CD4-positive, alpha-beta memory T cell (primary cell): ENCODE results near the gene ASTN2. TPM values are rescaled to one million over a fixed set of nuclear protein-coding genes. Genes with fewer than 3 reads are reported as not detected.

Source experiments
- CTCF ChIA-PET: fragments of 350-600 bp; sonication (Branson Sonifier 250); formaldehyde crosslinking; loops from one replicate; lab custom pipeline; 2021; ENCODE audit warnings: inconsistent platforms; ENCODE audit not compliant: partially characterized antibody; lab: Charles Lee
- POLR2A ChIA-PET: fragments of 350-600 bp; sonication (Branson Sonifier 250); formaldehyde crosslinking; loops from one replicate; lab custom pipeline; 2021; ENCODE audit not compliant: partially characterized antibody; lab: Charles Lee
- DNase-seq, 5 donors: peaks; one replicate each; pipeline versions ENCODE4 v3.0.0 to v3.0.0-alpha.2; 2020 to 2022; ENCODE audit warnings: mixed read lengths in 1 of 5
- H3K27ac ChIP-seq: one replicate; pipeline ENCODE4 v1.7.0; 2013; ENCODE audit warnings: low read depth, low read length
- H3K27me3 ChIP-seq: 2 replicates; pipeline ENCODE4 v1.7.0; 2013; ENCODE audit warnings: mild to moderate bottlenecking, low read length, moderate library complexity; ENCODE audit not compliant: insufficient read depth
- H3K36me3 ChIP-seq: 2 replicates; pipeline ENCODE4 v1.7.0; 2013; ENCODE audit warnings: mild to moderate bottlenecking, low read length, moderate library complexity; ENCODE audit not compliant: insufficient read depth
- H3K4me1 ChIP-seq: 2 replicates; pipeline ENCODE4 v1.7.0; 2013; ENCODE audit warnings: mild to moderate bottlenecking, low read length, moderate library complexity; ENCODE audit not compliant: insufficient read depth
- H3K4me3 ChIP-seq, 2 donors: one replicate each; pipeline ENCODE4 v1.7.0; 2013; ENCODE audit warnings: low read length in 2 of 2, mild to moderate bottlenecking in 1 of 2
- H3K9me3 ChIP-seq, 2 donors: one replicate each; pipeline ENCODE4 v1.7.0; 2013; ENCODE audit warnings: low read length in 2 of 2, control low read depth in 1 of 2; ENCODE audit not compliant: control insufficient read depth in 1 of 2
- H3K27ac Mint-ChIP-seq, 7 donors: one replicate each; pipeline ENCODE4 v1.8.0; 2020 to 2021; ENCODE audit warnings: mixed read lengths in 7 of 7, mild to moderate bottlenecking in 6 of 7, inconsistent platforms in 3 of 7, moderate library complexity in 3 of 7
- H3K27me3 Mint-ChIP-seq, 2 donors: one replicate each; pipeline ENCODE4 v1.8.0; 2020 to 2021; ENCODE audit warnings: mixed read lengths in 2 of 2
- H3K36me3 Mint-ChIP-seq, 2 donors: one replicate each; pipeline ENCODE4 v1.8.0; 2020 to 2021; ENCODE audit warnings: mixed read lengths in 2 of 2, inconsistent platforms in 1 of 2, mild to moderate bottlenecking in 1 of 2
- H3K4me1 Mint-ChIP-seq, 4 donors: one replicate each; pipeline ENCODE4 v1.8.0; 2020 to 2021; ENCODE audit warnings: mixed read lengths in 4 of 4, mild to moderate bottlenecking in 1 of 4
- H3K4me3 Mint-ChIP-seq, 8 donors: one replicate each; pipeline ENCODE4 v1.8.0; 2020 to 2021; ENCODE audit warnings: mixed read lengths in 8 of 8, mild to moderate bottlenecking in 7 of 8, moderate library complexity in 6 of 8, inconsistent platforms in 3 of 8
- H3K9me3 Mint-ChIP-seq, 8 donors: one replicate each; pipeline ENCODE4 v1.8.0; 2020 to 2021; ENCODE audit warnings: mixed read lengths in 8 of 8, mild to moderate bottlenecking in 5 of 8, inconsistent platforms in 3 of 8, moderate library complexity in 1 of 8
- intact Hi-C: fragments of 100-400 bp; cut with micrococcal nuclease; formaldehyde crosslinking; loops from one replicate; pipeline ENCODE4 v1.15.1; 2023
- polyA plus RNA-seq, 2 donors: library from polyadenylated mRNA; unstranded; fragments of 300-500 nt; fragmentation: Illumina TruSeq; gene quantifications; one replicate each; pipeline ENCODE4 v1.2.3, GENCODE V29; 2021
- total RNA-seq, 2 experiments: library from RNA; stranded (reverse); gene quantifications; one replicate each; pipeline ENCODE4 v1.2.3, GENCODE V29; 2021

ASTN2 gene
- total and polyA plus RNA-seq, 4 experiments from 2014 or later = 2.7 to 5.9 (median 4.8) TPM

- ChIA-PET POLR2A (no interaction called here), CTCF (no interaction called here)
- Mint-ChIP-seq H3K4me1 (peaks cover 0 to under 1% (median 0%) of the 10 kb centered on the region in 4 donors), H3K27me3 (no peaks in the 10 kb centered on the region), H3K36me3 (peaks cover 49 to 56% of the 10 kb centered on the region in 2 donors), H3K9me3 (peaks cover 3 to 27% (median 14%) of the 10 kb centered on the region in 8 donors), H3K4me3 (no peak overlapping the region), H3K27ac (no peak overlapping the region)
- Histone ChIP-seq H3K4me1 (no peaks in the 10 kb centered on the region), H3K9me3 (no peaks in the 10 kb centered on the region), H3K27ac (no peak overlapping the region), H3K36me3 (peaks cover 4% of the 10 kb centered on the region), H3K27me3 (no peaks in the 10 kb centered on the region), H3K4me3 (no peak overlapping the region)
- intact Hi-C loops = no loop called here
- no peak for DNase-seq
Measured at GRCh38 chr9:116616304-116616914, 798.4 kb downstream of the ASTN2 start.

GRCh38 chr9:116608064-116608463, 806.8 kb downstream of the ASTN2 start:
- Histone ChIP-seq H3K27me3 (no peaks in the 10 kb centered on the region), H3K9me3 (no peaks in the 10 kb centered on the region), H3K4me3 (no peak overlapping the region), H3K4me1 (no peaks in the 10 kb centered on the region), H3K36me3 (no peaks in the 10 kb centered on the region), H3K27ac (no peak overlapping the region)
- intact Hi-C loops = no loop called here
- peaks cover 0 to 12% (median 5%) of the 10 kb centered on the region in 8 donors for H3K9me3 Mint-ChIP-seq
- no peak overlapping the region for H3K27ac Mint-ChIP-seq
- H3K27me3 Mint-ChIP-seq = no peaks in the 10 kb centered on the region
- no peak overlapping the region for H3K4me3 Mint-ChIP-seq
- no peak for DNase-seq
- no peaks in the 10 kb centered on the region for H3K4me1 Mint-ChIP-seq
- peaks cover 19 to 27% of the 10 kb centered on the region in 2 donors for H3K36me3 Mint-ChIP-seq
- POLR2A ChIA-PET = no interaction called here
- CTCF ChIA-PET = no interaction called here

GRCh38 chr9:116605904-116606341, 808.9 kb downstream of the ASTN2 start:
- Histone ChIP-seq H3K36me3 (no peaks in the 10 kb centered on the region), H3K9me3 (no peaks in the 10 kb centered on the region), H3K4me1 (no peaks in the 10 kb centered on the region), H3K27me3 (no peaks in the 10 kb centered on the region), H3K4me3 (no peak overlapping the region), H3K27ac (no peak overlapping the region)
- Mint-ChIP-seq H3K4me1 (no peaks in the 10 kb centered on the region), H3K4me3 (no peak overlapping the region), H3K27ac (no peak overlapping the region), H3K9me3 (peaks cover 0 to 3% (median under 1%) of the 10 kb centered on the region in 8 donors), H3K36me3 (peaks cover 0 to 15% of the 10 kb centered on the region in 2 donors), H3K27me3 (no peaks in the 10 kb centered on the region)
- DNase-seq = no peak
- ChIA-PET CTCF (no interaction called here), POLR2A (no interaction called here)
- intact Hi-C loops = no loop called here

- no peak overlapping the region for H3K4me3 Mint-ChIP-seq
- H3K27me3 Mint-ChIP-seq = no peaks in the 10 kb centered on the region
- intact Hi-C loops = no loop called here
- H3K36me3 ChIP-seq = no peaks in the 10 kb centered on the region
- H3K27ac Mint-ChIP-seq = no peak overlapping the region
- H3K27me3 ChIP-seq = no peaks in the 10 kb centered on the region
- H3K36me3 Mint-ChIP-seq = peaks cover 0 to 15% of the 10 kb centered on the region in 2 donors
- POLR2A ChIA-PET = no interaction called here
- peaks cover 0 to 3% (median under 1%) of the 10 kb centered on the region in 8 donors for H3K9me3 Mint-ChIP-seq
- no peak overlapping the region for H3K4me3 ChIP-seq
- H3K4me1 Mint-ChIP-seq = no peaks in the 10 kb centered on the region
- CTCF ChIA-PET = no interaction called here
- H3K9me3 ChIP-seq = no peaks in the 10 kb centered on the region
- H3K27ac ChIP-seq = no peak overlapping the region
- no peaks in the 10 kb centered on the region for H3K4me1 ChIP-seq
- DNase-seq = no peak
Measured at GRCh38 chr9:116605060-116605459, 809.8 kb downstream of the ASTN2 start.

- POLR2A ChIA-PET = no interaction called here
- DNase-seq = no peak
- Histone ChIP-seq H3K4me1 (no peaks in the 10 kb centered on the region), H3K36me3 (no peaks in the 10 kb centered on the region), H3K4me3 (no peak overlapping the region), H3K27me3 (no peaks in the 10 kb centered on the region), H3K27ac (no peak overlapping the region), H3K9me3 (no peaks in the 10 kb centered on the region)
- H3K27ac Mint-ChIP-seq = no peak overlapping the region
- H3K4me3 Mint-ChIP-seq = no peak overlapping the region
- H3K9me3 Mint-ChIP-seq = peaks cover 0 to 3% (median 0%) of the 10 kb centered on the region in 8 donors
- intact Hi-C loops = no loop called here
- H3K36me3 Mint-ChIP-seq = peaks cover 0 to 15% of the 10 kb centered on the region in 2 donors
- H3K27me3 Mint-ChIP-seq = no peaks in the 10 kb centered on the region
- CTCF ChIA-PET = no interaction called here
- no peaks in the 10 kb centered on the region for H3K4me1 Mint-ChIP-seq
Measured at GRCh38 chr9:116604251-116604650, 810.6 kb downstream of the ASTN2 start.

- DNase-seq = no peak
- H3K4me3 ChIP-seq = no peak overlapping the region
- no peaks in the 10 kb centered on the region for H3K27me3 ChIP-seq
- Mint-ChIP-seq H3K36me3 (peaks cover 0 to 2% of the 10 kb centered on the region in 2 donors), H3K27me3 (no peaks in the 10 kb centered on the region), H3K9me3 (no peaks in the 10 kb centered on the region), H3K27ac (no peak overlapping the region), H3K4me1 (no peaks in the 10 kb centered on the region), H3K4me3 (no peak overlapping the region)
- H3K4me1 ChIP-seq = no peaks in the 10 kb centered on the region
- no peaks in the 10 kb centered on the region for H3K9me3 ChIP-seq
- H3K27ac ChIP-seq = no peak overlapping the region
- intact Hi-C loops = loop anchor here (10.0 kb wide), 1 partner anchor 265 kb away; no protein-coding TSS in a partner anchor
- ChIA-PET CTCF (no interaction called here), POLR2A (no interaction called here)
- no peaks in the 10 kb centered on the region for H3K36me3 ChIP-seq
Measured at GRCh38 chr9:116599342-116599884, 815.4 kb downstream of the ASTN2 start.

GRCh38 chr9:116596646-116597045, 818.2 kb downstream of the ASTN2 start:
- Mint-ChIP-seq H3K4me1 (no peaks in the 10 kb centered on the region), H3K9me3 (peaks cover 0 to 2% (median 0%) of the 10 kb centered on the region in 8 donors), H3K27me3 (no peaks in the 10 kb centered on the region), H3K4me3 (no peak overlapping the region), H3K36me3 (peaks cover 8 to 18% of the 10 kb centered on the region in 2 donors), H3K27ac (no peak overlapping the region)
- DNase-seq = no peak
- H3K27me3 ChIP-seq = no peaks in the 10 kb centered on the region
- ChIA-PET CTCF (no interaction called here), POLR2A (no interaction called here)
- H3K4me1 ChIP-seq = no peaks in the 10 kb centered on the region
- intact Hi-C loops = loop anchor here (10.0 kb wide), 1 partner anchor 268 kb away; no protein-coding TSS in a partner anchor
- H3K36me3 ChIP-seq = no peaks in the 10 kb centered on the region
- no peak overlapping the region for H3K4me3 ChIP-seq
- H3K9me3 ChIP-seq = no peaks in the 10 kb centered on the region
- no peak overlapping the region for H3K27ac ChIP-seq
